ENCODE data around the gene SLC45A3. TPM values are rescaled to one million over a fixed set of nuclear protein-coding genes. Genes with fewer than 3 reads are reported as not detected.

SLC45A3 gene, protein sequence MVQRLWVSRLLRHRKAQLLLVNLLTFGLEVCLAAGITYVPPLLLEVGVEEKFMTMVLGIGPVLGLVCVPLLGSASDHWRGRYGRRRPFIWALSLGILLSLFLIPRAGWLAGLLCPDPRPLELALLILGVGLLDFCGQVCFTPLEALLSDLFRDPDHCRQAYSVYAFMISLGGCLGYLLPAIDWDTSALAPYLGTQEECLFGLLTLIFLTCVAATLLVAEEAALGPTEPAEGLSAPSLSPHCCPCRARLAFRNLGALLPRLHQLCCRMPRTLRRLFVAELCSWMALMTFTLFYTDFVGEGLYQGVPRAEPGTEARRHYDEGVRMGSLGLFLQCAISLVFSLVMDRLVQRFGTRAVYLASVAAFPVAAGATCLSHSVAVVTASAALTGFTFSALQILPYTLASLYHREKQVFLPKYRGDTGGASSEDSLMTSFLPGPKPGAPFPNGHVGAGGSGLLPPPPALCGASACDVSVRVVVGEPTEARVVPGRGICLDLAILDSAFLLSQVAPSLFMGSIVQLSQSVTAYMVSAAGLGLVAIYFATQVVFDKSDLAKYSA
- total RNA-seq = under 1 TPM in 1 of 2 experiments, not detected in 1; 0.05 TPM

DNA sequence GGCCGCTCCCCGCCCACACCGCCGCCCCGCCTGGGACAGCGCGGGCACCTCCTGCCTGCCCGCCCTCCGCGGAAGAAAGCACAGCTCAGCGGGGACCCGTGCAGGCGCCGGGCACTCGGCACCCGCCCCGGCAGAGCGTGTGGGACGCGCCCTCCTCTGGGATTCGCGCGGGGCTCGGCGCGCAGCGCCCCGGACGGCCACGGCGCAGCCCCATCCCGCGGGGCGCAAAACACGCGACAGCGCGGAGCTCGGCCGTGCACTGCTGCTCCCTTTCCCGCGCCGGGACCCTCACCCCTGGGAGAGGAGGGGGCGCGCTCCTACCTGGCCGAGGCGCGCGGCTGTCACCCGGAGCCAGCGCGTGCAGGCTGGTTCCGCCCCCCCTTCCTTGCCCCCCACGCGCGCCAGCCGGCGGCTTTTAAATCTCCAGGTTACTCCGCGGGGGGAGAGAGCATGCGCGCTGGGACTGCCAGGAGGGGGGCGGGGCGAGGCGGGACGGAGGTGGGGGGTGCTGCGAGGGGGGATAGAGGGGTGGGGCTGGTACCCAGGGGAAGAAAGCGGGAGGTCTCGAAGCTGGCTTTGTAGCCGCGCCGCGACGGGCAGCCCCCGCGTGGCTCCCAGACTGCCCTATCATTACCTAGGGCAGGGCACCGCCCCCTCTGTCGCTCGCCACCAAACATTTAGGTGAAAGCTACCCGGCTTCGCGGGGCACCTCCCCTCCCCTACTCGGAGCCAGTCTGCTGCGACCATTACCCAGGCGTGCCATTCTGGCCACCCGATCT, at the start of gene SLC45A3:
Gene SLC45A3 (minus strand): TSS at position 437 of the 779 bp plus-strand sequence. CDS start 15,853 bp downstream, outside the sequence.

DNA sequence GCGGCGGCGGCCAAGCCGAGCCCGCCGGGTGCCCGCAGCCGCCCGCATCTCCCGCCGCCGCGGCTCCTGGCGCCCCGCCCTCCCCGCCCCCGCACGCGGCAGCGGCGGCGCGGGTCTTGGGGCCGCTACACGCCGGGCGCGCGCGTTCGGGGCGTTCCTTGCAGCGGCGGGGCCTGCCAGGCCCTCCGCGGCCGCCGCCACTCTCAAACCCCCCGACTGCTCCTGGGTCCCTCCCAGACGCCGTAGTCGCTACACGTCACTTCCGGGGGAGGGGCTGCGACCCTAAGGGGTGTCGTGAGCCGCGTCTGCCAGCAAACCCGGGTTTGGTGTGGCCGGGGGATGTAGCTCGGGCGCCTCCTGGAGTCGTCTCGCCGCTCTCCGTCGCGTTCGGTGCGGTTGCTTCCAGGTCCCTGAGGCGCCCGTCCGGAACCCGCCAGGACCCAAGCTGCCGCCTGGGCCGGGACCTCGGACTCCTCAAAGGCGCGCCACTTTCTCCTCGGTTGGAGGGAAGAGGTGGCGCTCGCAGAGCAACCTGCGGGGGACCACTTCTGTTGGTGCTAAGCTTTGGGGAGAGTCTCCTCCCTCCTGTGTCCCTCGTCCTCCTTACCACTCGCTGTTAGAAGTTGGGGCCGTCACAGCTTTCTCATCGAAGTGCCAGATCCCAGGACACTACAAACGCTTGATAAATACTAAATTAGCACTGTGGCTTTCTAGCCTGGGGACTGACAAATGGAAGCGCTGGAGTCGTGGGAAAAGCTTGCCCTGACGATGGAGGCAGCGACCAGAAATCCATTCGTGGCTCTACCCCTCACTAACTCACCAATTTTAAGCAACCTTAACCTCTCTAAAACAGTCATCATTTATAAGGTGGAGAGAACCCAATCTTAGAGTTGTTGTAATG, 48.3 kb downstream of the SLC45A3 start, which contains the start of gene ELK4:
Gene ELK4 (minus strand): TSS at position 244 of the 901 bp plus-strand sequence. CDS start 8,129 bp downstream, outside the sequence.

Other genes with a start within 250 kb of the SLC45A3 start
- under 1 TPM; 0.30 to 0.34 TPM for gene BLACAT1, start 224.5 kb downstream of the SLC45A3 start, total RNA-seq
- 1 to 10 TPM in 1 of 2 experiments, under 1 TPM in 1; 0.68 to 1.6 TPM for gene CDK18, start 175.8 kb downstream of the SLC45A3 start, total RNA-seq
- 10 to 100 TPM; 94.8 to 98.1 TPM for gene ELK4, start 48.5 kb downstream of the SLC45A3 start, total RNA-seq
- gene NUCKS1, start 69.7 kb upstream of the SLC45A3 start, total RNA-seq = 100 to 1,000 TPM; 178 to 187 TPM
- gene RAB29, start 95.0 kb upstream of the SLC45A3 start, total RNA-seq = 10 to 100 TPM; 53.4 to 56.5 TPM
- gene SLC41A1, start 132.7 kb upstream of the SLC45A3 start, total RNA-seq = 10 to 100 TPM; 10.8 to 11.5 TPM
- gene PM20D1, start 169.6 kb upstream of the SLC45A3 start, total RNA-seq = under 1 TPM; 0.71 to 0.82 TPM

All from activated naive CD4-positive, alpha-beta T cell treated with anti-CD3 and anti-CD28 coated beads, Interleukin-2, amount 10 ng/mL, durations not matched to agents 5 hours and 36 hours (primary cell).